Keratinocyte (primary cell): ENCODE results near the gene TNFAIP3. TPM values are rescaled to one million over a fixed set of nuclear protein-coding genes. Genes with fewer than 3 reads are reported as not detected.

Source experiments
- DNase-seq: peaks from one replicate; pipeline ENCODE4 v3.0.0-alpha.2; 2011; ENCODE audit warnings: low read depth, missing footprints, low spot score
- FAIRE-seq: peaks from 2 replicates; lab custom pipeline; 2011; peaks lifted over from hg19 to GRCh38; lab: Jason Lieb, UNC
- H2AFZ ChIP-seq: 2 replicates; pipeline ENCODE4 v1.6.0; 2012; ENCODE audit warnings: low read length, control low read depth, inconsistent platforms; ENCODE audit not compliant: control insufficient read depth
- H3K27ac ChIP-seq: 2 replicates; pipeline ENCODE4 v1.5.1; 2011; ENCODE audit warnings: low read length; ENCODE audit not compliant: control insufficient read depth, insufficient read depth
- H3K27me3 ChIP-seq: 3 replicates; pipeline ENCODE4 v1.6.0; 2011; ENCODE audit warnings: low read length; ENCODE audit not compliant: control insufficient read depth, insufficient read depth; ENCODE audit errors: extremely low read depth
- H3K36me3 ChIP-seq, 2 experiments: 2 replicates in 1 of 2; 3 replicates in 1 of 2; pipeline ENCODE4 v1.5.1; 2011; ENCODE audit warnings: low read length in 2 of 2, mild to moderate bottlenecking in 1 of 2; ENCODE audit not compliant: control insufficient read depth in 2 of 2, insufficient read depth in 2 of 2; ENCODE audit errors: extremely low read depth in 1 of 2
- H3K4me1 ChIP-seq: 3 replicates; pipeline ENCODE4 v1.5.1; 2011; ENCODE audit warnings: low read length; ENCODE audit not compliant: control insufficient read depth, insufficient read depth; ENCODE audit errors: extremely low read depth
- H3K4me2 ChIP-seq: 3 replicates; pipeline ENCODE4 v1.6.0; 2011; ENCODE audit warnings: low read depth, low read length; ENCODE audit not compliant: control insufficient read depth, insufficient read depth; ENCODE audit errors: extremely low read depth
- H3K4me3 ChIP-seq, 3 experiments: fragments of 200-600 bp in 1 of 3; sonication (generic) in 1 of 3; 2 replicates in 2 of 3; 3 replicates in 1 of 3; pipeline ENCODE4 v1.5.1; 2011 to 2016; ENCODE audit warnings: low read length in 3 of 3, mild to moderate bottlenecking in 3 of 3, control low read depth in 2 of 3, inconsistent platforms in 1 of 3, low read depth in 1 of 3, mixed read lengths in 1 of 3, mixed run types in 1 of 3, moderate library complexity in 1 of 3; ENCODE audit not compliant: control insufficient read depth in 2 of 3, insufficient read depth in 2 of 3; ENCODE audit errors: extremely low read depth in 1 of 3
- H3K79me2 ChIP-seq: 2 replicates; pipeline ENCODE4 v1.6.0; 2012; ENCODE audit warnings: low read length; ENCODE audit not compliant: control insufficient read depth, insufficient read depth
- H3K9ac ChIP-seq: 3 replicates; pipeline ENCODE4 v1.6.0; 2011; ENCODE audit warnings: low read length; ENCODE audit not compliant: control insufficient read depth, insufficient read depth; ENCODE audit errors: extremely low read depth
- H3K9me1 ChIP-seq: 3 replicates; pipeline ENCODE4 v1.6.0; 2011; ENCODE audit warnings: low read length; ENCODE audit not compliant: control insufficient read depth, insufficient read depth; ENCODE audit errors: extremely low read depth
- H3K9me3 ChIP-seq: 2 replicates; pipeline ENCODE4 v1.5.1; 2012; ENCODE audit warnings: low read depth, low read length; ENCODE audit not compliant: control insufficient read depth
- H4K20me1 ChIP-seq: 3 replicates; pipeline ENCODE4 v1.6.0; 2011; ENCODE audit warnings: low read length; ENCODE audit not compliant: control insufficient read depth, insufficient read depth; ENCODE audit errors: extremely low read depth
- EZH2 ChIP-seq: IDR thresholded peaks from one replicate; pipeline ENCODE4 v1.6.1; 2012; ENCODE audit warnings: inconsistent platforms, mild to moderate bottlenecking, low read length, moderate library complexity
- dilution Hi-C: fragments of 300-500 bp; cut with MboI; formaldehyde crosslinking; loops from one replicate; pipeline ENCODE4 v1.7.0; 2020; ENCODE audit warnings: low sequenced_read_pairs; ENCODE audit not compliant: extremely low pct_ligation_motif_present
- polyA plus RNA-seq, 5 experiments: library from polyadenylated mRNA; depleted of rRNA in 3 of 5; stranded (reverse) in 3 of 5; stranded (forward) in 1 of 5; unstranded in 1 of 5; fragments of >200 nt; gene quantifications; 1 replicate in 1 of 5; 2 replicates in 3 of 5; 3 replicates in 1 of 5; pipeline versions ENCODE4 v1.2.1 to v1.2.3, GENCODE V29; 2011 to 2012; ENCODE audit warnings: missing spikeins in 2 of 5, low read depth in 1 of 5, low replicate concordance in 1 of 5
- TF ChIP-seq, protein P1 (sequence below), 3 experiments: IDR thresholded peaks in 1 of 3; conservative IDR thresholded peaks in 1 of 3; optimal IDR thresholded peaks in 1 of 3; 2 replicates in 2 of 3; 3 replicates in 1 of 3; pipeline versions ENCODE3 to v1.5.1; 2011; ENCODE audit warnings: low read length in 3 of 3, mild to moderate bottlenecking in 3 of 3, moderate library complexity in 2 of 3, control low read depth in 1 of 3, inconsistent platforms in 1 of 3; ENCODE audit not compliant: insufficient read depth in 2 of 3; ENCODE audit errors: extremely low read depth in 1 of 3

TNFAIP3 gene
- polyA plus RNA-seq, 1 donor (not counting 4 experiments of a cell fraction or from before 2014, with no cell fraction given) = 141 TPM

GRCh38 chr6:137845460-137845859, 21.6 kb upstream of the TNFAIP3 start:
- H3K4me1 ChIP-seq = peaks cover 12% of the 10 kb centered on the region
- peak overlapping the region; percentile 37 for H2AFZ ChIP-seq
- H3K9ac ChIP-seq = no peak overlapping the region
- H3K4me3 ChIP-seq = no peak overlapping the region
- FAIRE-seq (peak; percentile 20), DNase-seq (no peak)
- dilution Hi-C loops = no loop called here
- no peaks in the 10 kb centered on the region for H3K9me1 ChIP-seq
- H3K9me3 ChIP-seq = no peaks in the 10 kb centered on the region
- TF ChIP-seq EZH2 = no peak
- TF ChIP-seq, protein P1, sequence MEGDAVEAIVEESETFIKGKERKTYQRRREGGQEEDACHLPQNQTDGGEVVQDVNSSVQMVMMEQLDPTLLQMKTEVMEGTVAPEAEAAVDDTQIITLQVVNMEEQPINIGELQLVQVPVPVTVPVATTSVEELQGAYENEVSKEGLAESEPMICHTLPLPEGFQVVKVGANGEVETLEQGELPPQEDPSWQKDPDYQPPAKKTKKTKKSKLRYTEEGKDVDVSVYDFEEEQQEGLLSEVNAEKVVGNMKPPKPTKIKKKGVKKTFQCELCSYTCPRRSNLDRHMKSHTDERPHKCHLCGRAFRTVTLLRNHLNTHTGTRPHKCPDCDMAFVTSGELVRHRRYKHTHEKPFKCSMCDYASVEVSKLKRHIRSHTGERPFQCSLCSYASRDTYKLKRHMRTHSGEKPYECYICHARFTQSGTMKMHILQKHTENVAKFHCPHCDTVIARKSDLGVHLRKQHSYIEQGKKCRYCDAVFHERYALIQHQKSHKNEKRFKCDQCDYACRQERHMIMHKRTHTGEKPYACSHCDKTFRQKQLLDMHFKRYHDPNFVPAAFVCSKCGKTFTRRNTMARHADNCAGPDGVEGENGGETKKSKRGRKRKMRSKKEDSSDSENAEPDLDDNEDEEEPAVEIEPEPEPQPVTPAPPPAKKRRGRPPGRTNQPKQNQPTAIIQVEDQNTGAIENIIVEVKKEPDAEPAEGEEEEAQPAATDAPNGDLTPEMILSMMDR (optimal IDR thresholded peaks at IDR 0.05 in 1 of 3, IDR thresholded peaks at IDR 0.05 in 1 of 3, conservative IDR thresholded peaks at IDR 0.05 in 1 of 3; ENCODE audit: extremely low read depth in 1 of 3, insufficient read depth in 2 of 3, low read length in 3 of 3) = peak; percentile 37 to 47 (median 41)
- no peaks in the 10 kb centered on the region for H3K27me3 ChIP-seq
- no peaks in the 10 kb centered on the region for H3K79me2 ChIP-seq
- no peaks in the 10 kb centered on the region for H4K20me1 ChIP-seq
- H3K36me3 ChIP-seq = no peaks in the 10 kb centered on the region
- H3K27ac ChIP-seq = no peak overlapping the region
- H3K4me2 ChIP-seq = no peak overlapping the region

- no peak for FAIRE-seq
Measured at GRCh38 chr6:137846274-137846673, 20.8 kb upstream of the TNFAIP3 start.

More at GRCh38 chr6:137846274-137846673, 20.8 kb upstream of the TNFAIP3 start:
- no peak overlapping the region for H3K4me3 ChIP-seq
- no peak overlapping the region for H3K4me2 ChIP-seq
- no peaks in the 10 kb centered on the region for H3K36me3 ChIP-seq
- H3K27ac ChIP-seq = no peak overlapping the region
- dilution Hi-C loops = no loop called here
- no peaks in the 10 kb centered on the region for H4K20me1 ChIP-seq
- TF ChIP-seq, protein P1 (optimal IDR thresholded peaks at IDR 0.05 in 1 of 3, IDR thresholded peaks at IDR 0.05 in 1 of 3, conservative IDR thresholded peaks at IDR 0.05 in 1 of 3; ENCODE audit: extremely low read depth in 1 of 3, insufficient read depth in 2 of 3, low read length in 3 of 3) = no peak
- no peak for TF ChIP-seq EZH2
- no peak overlapping the region for H2AFZ ChIP-seq
- peaks cover 15% of the 10 kb centered on the region for H3K4me1 ChIP-seq
- H3K9me1 ChIP-seq = no peaks in the 10 kb centered on the region
- H3K27me3 ChIP-seq = no peaks in the 10 kb centered on the region
- H3K79me2 ChIP-seq = no peaks in the 10 kb centered on the region
- no peaks in the 10 kb centered on the region for H3K9me3 ChIP-seq
- no peak for DNase-seq
- H3K9ac ChIP-seq = no peak overlapping the region
